ENCODE data around the gene RFFL. TPM values are rescaled to one million over a fixed set of nuclear protein-coding genes. Genes with fewer than 3 reads are reported as not detected.

The RFFL gene
- total RNA-seq, 3 donors from 2014 or later, result 45.2 to 69.1 (median 64.1) TPM

DNA sequence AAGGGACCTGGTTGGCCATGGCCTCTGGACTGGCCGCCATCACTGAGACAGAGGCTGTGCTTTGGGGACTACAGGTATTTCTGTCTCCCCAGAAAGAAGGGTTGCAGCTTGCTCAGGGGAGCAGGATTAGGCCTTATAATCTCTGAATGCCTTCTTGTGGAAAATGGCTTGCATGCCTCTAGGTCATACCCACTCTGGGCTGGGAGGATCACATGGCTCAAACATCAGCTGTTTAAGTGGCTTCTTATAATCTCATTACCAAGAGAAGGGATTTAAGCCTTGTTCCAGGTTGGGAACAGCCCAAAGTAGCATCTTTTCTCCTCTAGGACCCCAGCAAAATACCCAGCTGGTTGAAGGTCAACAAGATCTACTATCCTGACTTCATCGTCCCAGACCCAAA lies 64.1 kb downstream of the RFFL start:
- Histone ChIP-seq H3K4me1 (ENCODE audit: low read depth) (no peaks in the 10 kb centered on the region), H3K36me3 (ENCODE audit: low read depth) (peaks cover 2% of the 10 kb centered on the region), H3K9me3 (no peaks in the 10 kb centered on the region), H3K4me3 (no peak overlapping the region)
- no peak for ATAC-seq
- no peak for DNase-seq
- TF ChIP-seq, protein P1, sequence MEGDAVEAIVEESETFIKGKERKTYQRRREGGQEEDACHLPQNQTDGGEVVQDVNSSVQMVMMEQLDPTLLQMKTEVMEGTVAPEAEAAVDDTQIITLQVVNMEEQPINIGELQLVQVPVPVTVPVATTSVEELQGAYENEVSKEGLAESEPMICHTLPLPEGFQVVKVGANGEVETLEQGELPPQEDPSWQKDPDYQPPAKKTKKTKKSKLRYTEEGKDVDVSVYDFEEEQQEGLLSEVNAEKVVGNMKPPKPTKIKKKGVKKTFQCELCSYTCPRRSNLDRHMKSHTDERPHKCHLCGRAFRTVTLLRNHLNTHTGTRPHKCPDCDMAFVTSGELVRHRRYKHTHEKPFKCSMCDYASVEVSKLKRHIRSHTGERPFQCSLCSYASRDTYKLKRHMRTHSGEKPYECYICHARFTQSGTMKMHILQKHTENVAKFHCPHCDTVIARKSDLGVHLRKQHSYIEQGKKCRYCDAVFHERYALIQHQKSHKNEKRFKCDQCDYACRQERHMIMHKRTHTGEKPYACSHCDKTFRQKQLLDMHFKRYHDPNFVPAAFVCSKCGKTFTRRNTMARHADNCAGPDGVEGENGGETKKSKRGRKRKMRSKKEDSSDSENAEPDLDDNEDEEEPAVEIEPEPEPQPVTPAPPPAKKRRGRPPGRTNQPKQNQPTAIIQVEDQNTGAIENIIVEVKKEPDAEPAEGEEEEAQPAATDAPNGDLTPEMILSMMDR (IDR thresholded peaks at IDR 0.05), result no peak
- intact Hi-C loops (cut with DNase I, micrococcal nuclease), result loop anchor here (5.0 to 10.0 kb wide), 2 partner anchors 95 to 118 kb away; partner anchors contain the start of gene RAD51D (in 1 of the 2)

DNA sequence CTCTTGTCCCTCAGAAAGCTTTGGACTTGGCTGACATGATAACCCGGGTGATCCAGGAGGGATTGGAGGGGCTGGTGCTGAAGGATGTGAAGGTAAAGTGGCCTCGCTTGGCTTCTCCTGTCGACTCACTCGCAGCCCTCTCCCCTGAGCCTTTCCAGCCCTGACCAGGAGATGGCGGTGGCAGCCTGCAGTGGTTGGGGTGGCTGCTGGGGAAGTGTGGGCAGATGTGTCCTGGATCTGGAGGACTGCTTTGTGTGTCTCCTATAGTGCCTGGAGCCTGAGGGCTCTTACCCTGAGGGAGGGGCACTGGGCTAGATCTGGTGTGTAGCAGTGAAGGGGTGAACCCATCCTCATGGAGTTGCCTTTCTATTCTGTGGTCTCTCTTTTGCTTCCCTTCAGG lies 65.3 kb downstream of the RFFL start:
- H3K9me3 ChIP-seq, result no peaks in the 10 kb centered on the region
- peak; percentile 93 for ATAC-seq
- TF ChIP-seq, protein P1 (IDR thresholded peaks at IDR 0.05), result peak; percentile 74
- H3K36me3 ChIP-seq (ENCODE audit: low read depth), result peaks cover 3% of the 10 kb centered on the region
- no peaks in the 10 kb centered on the region for H3K4me1 ChIP-seq (ENCODE audit: low read depth)
- peak; percentile 78 to 87 (median 80) for DNase-seq
- intact Hi-C loops (cut with DNase I, micrococcal nuclease), result loop anchor here (5.0 to 10.0 kb wide), 2 partner anchors 97 to 119 kb away; partner anchors contain the start of gene RAD51D (in 1 of the 2)
- H3K4me3 ChIP-seq, result no peak overlapping the region

DNA sequence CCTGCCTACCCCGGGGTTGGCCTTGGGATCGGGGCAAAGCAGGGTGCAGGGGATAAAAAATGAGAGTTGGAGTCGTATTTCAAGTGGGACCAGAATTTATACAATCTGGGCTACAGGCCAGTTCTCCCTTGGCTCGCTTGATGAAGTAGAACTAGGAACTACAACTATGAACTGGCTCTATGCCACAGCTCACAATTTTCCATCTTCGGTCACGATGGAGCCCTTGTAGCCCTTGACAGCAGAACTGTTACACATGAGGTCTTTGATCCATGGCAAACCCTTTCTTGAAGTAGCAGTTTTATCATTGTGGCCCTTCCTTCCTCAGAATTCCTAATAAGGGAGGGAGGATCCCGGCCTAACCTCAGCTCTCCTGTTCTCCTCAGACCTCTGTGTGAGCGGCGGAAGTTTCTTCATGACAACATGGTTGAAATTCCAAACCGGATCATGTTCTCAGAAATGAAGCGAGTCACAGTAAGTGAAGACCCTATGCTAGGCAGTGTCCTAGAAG lies 66.1 kb downstream of the RFFL start:
- TF ChIP-seq, protein P1 (IDR thresholded peaks at IDR 0.05), result no peak
- DNase-seq (peak in 1 of 3 donors; percentile 46), ATAC-seq (peak; percentile 8)
- Histone ChIP-seq H3K36me3 (ENCODE audit: low read depth) (peaks cover 3% of the 10 kb centered on the region), H3K4me1 (ENCODE audit: low read depth) (no peaks in the 10 kb centered on the region), H3K9me3 (no peaks in the 10 kb centered on the region), H3K4me3 (no peak overlapping the region)
- intact Hi-C loops (cut with DNase I, micrococcal nuclease), result loop anchor here (5.0 to 10.0 kb wide), 2 partner anchors 97 to 120 kb away; partner anchors contain the start of gene RAD51D (in 1 of the 2)

DNA sequence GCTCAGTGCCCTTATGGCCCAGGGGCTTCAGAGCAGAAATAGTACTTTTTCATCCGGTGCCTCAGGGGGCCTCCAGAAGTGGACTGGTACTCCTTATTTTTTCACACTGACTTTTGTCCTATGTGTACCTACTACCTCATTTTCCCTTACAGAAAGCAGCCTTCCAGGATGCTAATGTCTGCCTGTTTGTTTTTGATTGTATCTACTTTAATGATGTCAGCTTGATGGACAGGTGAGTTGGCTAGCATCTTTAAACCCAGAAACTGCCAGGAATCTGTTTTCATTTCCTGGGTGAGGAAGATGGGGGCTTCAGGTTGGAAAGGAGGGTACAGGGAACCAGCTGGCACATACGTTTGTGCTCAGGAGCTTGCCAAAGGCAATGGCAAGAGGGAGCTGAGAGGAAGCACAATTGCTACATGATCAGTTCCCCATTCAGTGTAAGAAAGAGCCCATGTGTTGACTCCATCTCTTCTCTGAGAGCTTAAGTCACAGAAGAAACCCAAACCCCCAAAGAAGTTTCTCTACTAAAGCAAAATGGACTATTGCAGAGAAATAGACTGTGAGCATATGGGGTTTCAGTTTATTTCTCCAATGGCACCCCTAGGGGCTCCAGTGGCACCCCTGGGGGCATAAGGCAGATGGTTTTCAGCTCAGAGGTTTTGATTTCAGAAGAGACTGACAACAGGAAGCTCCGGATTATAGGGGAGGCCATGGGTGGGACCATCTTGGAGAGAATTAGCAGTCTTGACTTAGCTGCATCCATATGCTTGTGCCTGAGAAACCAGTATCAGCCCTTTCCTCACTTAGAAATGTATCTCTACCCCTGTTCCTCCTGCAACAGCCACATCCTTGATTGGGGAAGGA lies 66.9 kb downstream of the RFFL start:
- TF ChIP-seq, protein P1 (IDR thresholded peaks at IDR 0.05), result no peak
- intact Hi-C loops (cut with DNase I, micrococcal nuclease), result loop anchor here (5.0 to 10.0 kb wide), 2 partner anchors 98 to 121 kb away; partner anchors contain the start of gene RAD51D (in 1 of the 2)
- H3K4me3 ChIP-seq, result no peak overlapping the region
- ATAC-seq (no peak), DNase-seq (no peak)
- no peaks in the 10 kb centered on the region for H3K9me3 ChIP-seq
- peaks cover under 1% of the 10 kb centered on the region for H3K4me1 ChIP-seq (ENCODE audit: low read depth)
- H3K36me3 ChIP-seq (ENCODE audit: low read depth), result peaks cover 8% of the 10 kb centered on the region

DNA sequence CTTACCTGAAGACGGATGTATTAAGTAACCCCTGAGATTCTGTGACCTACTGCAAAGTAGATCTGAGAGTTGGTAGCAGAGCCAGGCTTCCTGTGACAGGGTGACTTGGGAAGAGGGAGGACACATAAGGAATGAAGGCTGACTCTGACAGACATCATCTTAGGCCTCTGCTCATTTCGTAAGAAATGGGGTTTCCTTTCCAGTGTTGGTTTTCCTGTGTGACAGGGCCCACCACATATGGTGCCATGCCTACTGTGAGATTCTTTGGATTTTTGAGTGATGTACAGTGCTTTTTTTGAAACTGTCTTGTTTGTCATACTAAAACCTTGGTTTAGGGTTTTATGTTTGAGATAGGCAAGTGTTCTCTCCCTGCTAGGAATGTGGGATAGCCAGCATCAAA lies 70.5 kb downstream of the RFFL start:
- intact Hi-C loops (cut with DNase I, micrococcal nuclease), result loop anchor here in 1 of 2 donors (10.0 kb wide), 1 partner anchor 102 kb away; no protein-coding TSS in a partner anchor
- H3K4me1 ChIP-seq (ENCODE audit: low read depth), result peaks cover 11% of the 10 kb centered on the region
- H3K36me3 ChIP-seq (ENCODE audit: low read depth), result peaks cover 8% of the 10 kb centered on the region
- no peak overlapping the region for H3K4me3 ChIP-seq
- ATAC-seq (no peak), DNase-seq (no peak)
- no peaks in the 10 kb centered on the region for H3K9me3 ChIP-seq
- TF ChIP-seq, protein P1 (IDR thresholded peaks at IDR 0.05), result no peak

Measured in mucosa of descending colon (tissue), 3 donors.